ENCODE results near the gene SLC22A23.

The SLC22A23 gene

DNA sequence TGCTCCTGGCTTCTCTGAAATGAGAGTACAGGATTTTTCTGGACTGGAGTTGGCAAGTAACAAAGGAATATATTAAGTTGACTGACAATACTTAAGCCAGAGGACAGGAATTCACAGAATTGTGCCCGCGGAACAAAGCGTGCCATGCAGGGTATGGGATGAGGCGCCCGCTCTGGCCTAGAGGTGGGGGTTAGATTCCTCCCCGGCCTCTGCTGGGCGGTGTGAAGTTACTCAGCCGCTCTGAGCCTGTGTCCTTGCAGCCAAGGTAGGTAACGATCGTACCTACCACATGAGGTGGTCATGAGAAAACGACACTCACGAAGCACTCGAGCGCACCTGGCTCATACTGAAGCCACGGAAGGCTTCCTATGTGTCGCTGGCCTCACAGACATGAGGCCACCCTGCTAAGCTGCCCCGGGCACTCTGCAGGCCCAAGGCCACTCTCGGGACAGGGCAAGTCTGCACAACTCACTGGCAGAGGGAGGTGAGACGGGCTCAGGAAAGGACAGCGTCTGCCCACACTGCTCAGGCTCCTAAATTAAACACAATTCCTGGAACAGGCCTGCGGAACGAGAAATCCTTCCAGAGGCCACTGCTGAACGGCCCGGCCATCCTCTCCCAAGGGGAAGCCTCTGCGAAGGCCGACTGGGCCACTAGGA is 127.3 kb downstream of the SLC22A23 start:
- no peak for DNase-seq

DNA sequence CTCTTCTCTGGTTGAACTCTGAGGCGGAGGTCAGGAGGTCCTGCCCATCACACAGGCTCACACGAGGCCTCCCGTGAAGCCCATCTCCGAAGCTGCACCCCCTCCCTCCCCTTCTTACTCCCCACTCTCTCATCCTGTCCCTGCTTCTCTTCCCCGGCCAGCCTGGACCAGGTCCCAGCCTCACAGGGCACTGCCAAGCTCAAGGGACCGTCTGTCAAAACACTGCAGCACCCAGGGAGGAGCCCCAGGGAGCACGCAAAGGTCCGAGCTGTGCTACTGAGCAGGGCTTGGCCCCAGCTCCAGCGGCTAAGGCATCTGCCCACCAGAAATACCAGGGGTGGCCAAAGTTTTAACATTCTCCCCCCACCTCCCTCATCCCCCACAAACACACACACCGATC is 128.1 kb downstream of the SLC22A23 start:
- no peak for DNase-seq

DNA sequence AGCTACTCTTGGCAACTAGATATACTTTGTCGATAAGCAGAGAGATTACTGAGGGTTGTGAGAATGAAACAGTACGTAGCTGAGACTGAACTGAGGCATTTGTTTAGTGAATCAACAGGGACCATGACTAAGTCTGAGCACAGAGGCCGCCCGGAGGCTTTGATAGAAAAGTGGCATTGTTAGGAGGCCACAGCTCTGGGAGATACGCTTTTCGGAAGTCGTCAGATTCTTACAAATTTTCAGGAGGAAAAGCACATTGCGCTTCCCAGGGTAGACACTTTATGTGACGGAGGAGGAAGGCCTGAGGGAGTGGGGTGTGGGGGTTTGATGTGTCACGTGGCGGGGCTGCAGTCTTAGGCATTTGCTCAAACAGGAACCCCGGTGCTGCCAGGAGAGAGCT is 128.7 kb downstream of the SLC22A23 start:
- no peak for DNase-seq

DNA sequence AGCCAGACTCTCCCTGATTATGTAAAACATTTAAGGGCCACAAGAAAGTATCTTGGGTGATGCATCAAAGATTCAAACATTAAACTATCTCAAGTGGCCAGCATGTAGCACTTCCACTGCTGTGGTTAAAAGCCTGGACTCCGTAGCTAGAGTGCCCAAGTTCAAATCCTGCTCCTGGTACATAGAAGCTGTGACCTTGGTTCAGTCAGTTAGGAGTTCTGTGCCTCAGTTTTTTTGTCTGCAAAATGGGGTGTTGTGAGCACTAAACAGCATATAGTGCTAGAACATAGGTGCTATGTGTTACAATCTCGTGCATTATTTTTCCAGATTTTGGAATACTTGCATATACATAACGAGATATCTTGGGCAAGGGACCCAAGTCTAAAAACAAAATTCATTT is 129.4 kb downstream of the SLC22A23 start:
- DNase-seq, result no peak

DNA sequence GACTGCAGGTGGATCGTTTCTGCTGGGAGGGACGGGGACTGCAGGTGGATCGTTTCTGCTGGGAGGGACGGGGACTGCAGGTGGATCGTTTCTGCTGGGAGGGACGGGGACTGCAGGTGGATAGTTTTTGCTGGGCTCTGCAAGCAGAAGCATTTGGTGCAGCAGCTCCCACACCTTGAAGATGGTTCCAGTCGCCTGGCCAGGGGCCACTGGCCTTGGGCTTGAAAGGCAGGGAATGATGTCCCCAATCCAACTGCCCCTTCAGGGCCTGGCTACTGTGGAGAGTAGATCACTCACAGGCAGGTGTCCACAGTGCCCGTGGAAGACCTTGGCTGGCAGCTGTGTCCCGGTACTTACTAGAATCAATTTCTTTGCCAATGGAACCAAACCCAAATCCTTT is 129.9 kb downstream of the SLC22A23 start:
- no peak for DNase-seq

DNA sequence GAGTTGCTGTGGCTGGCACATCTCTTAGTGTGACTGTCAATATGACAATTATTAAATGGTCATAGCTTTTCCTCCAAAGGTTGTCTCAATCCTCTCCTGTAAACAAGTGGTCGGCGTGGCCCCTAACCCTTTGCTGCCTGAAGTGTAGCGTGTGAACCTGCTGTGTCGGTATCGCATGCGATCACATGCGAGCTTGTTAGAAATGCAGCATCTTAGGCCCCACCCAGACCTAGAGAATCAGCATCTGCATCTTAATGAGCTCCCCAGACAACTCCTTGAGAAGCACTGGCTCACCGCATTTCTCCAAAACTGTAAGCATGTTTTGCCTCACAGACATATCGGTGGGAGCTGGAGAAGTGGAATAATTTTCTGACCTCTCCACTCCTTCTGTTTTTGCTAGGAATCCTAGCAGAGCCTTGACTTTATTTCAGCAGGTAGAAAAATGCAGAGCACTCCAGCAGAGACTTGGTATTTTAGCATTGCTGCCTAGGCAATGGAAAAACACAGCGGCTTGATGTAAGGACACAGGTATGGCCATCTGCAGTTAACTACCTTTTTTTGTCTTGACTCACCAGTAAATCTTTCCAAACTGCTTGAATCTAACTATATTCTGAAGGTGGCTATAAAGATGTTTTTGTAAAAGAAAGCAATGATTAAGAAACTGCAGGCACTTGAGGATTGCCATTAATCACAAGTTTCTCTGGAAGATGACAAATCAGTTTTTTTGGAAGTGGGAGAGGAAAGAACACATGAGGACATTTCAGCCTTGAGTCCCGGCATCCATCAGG is 130.5 kb downstream of the SLC22A23 start:
- DNase-seq, result no peak

DNA sequence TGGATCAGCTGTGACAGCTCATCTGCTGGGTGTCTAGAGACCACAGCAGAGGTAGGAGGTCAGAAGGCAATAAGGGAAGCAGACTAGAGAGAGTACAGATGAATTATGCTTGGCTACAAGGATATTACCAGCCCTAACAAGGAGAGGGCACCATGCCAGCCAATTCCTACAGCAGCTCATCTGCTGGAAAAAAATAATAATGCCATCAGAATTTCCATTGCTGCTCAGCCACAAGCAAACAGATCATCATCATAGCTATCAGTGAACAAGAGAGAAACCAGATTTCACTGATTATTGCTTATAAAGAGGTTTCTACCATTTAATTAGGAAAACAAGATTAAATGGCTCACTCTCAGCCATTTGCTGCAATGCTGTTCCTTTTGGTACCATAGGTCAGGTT is 131.6 kb downstream of the SLC22A23 start:
- DNase-seq, result peak in 1 of 3 donors; percentile 27

DNA sequence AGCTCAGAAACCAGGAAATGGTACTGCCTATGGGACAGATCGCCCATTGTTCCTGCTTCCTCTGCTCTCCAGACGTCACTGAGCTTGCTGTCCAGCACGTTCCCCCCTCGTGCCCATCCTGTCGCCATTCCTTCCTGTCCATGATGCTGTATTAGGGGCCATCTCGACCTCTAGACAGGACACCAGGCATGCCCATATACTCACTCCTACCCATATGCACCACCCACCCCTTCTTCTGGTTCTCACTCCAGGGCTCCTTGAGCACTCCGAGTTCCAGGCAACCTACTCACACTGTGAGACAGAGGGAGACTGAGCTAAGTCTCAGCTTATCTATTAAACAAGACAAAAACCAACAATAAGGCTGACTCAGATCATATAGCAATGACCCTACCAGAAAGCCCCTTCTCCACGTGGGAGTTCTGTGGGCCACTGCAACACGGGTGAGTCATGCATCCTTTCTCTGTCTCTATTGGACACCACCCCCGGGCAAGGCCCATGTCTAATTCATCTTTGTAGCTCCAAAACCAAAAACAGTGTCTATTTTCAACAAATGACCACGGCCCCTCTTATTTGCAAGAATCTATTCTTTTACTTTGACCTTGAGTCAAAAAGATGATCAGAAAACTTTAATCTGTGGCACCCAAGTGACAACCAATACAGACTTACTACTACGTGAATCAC is 132.4 kb downstream of the SLC22A23 start:
- peak; percentile 93 to 96 (median 94) for DNase-seq

DNA sequence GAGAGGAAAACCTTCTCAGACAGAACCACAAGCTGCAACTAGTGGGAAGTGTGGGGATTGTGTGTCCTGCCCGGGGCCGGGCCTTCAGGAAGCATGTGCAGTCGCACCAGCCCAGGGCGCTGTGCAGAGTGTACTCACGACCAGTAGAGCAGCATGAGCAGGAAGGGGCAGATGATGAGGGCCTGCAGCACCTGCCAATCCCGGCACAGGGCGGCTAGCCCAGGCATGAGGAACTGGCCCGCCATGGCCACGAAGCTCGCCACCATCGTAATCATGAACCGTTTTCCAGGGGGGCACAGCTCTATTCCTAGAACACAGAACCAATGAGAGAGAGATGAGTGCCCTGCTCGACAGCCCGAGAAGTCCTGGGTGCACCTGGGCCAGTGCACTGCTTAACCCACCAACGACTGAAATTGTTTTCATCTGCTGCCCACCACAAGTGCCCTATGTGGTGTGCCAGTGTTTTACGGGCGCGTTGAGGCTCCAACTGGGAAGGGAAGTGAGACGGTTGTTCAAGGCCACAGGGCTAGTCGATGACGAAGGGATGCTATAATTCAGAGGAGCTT is 133.1 kb downstream of the SLC22A23 start:
- no peak for DNase-seq

DNA sequence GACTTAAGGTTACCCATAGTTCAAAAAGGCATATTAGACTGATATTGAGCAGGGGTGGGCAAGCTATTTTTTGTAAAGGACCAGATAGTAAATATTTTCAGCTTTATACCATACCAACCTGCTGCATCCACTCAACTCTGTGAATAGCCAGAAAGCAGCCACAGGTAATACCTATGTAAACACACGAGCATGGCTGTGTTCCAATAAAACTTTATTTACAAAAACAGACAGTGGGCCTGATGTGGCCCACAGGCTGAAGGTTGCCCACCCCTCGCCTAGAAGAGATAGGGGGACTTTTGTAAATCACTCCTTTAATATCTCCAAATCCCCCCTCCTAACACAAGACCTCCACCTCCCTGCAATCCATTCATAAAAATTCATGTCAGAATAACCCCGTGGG is 133.7 kb downstream of the SLC22A23 start:
- no peak for DNase-seq

DNA sequence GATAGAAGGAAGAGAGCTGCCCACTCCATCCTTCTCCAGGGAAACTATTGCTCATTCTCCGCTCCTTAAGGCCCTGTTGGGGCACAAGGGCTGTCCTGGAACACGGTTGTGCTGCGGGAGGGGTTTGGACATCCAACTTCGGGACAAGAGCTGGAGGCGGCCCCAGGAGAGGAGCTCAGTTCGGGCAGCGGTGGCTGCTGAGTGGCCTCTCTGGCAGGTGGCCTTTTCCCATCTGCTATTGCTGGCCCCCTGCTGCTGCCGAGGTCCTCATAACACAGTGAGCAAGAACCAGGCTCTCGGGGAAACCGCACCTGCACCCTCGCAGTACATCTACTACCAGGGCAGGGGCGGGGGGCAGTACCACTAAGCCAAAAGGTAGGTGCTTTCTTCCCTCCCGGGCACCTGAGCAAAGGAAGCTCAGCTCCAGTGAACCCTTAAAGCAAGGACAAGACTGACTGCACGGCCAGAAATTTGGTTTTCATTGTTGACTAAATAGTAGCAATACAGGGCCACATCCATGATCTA is 134.4 kb downstream of the SLC22A23 start:
- DNase-seq, result no peak

DNA sequence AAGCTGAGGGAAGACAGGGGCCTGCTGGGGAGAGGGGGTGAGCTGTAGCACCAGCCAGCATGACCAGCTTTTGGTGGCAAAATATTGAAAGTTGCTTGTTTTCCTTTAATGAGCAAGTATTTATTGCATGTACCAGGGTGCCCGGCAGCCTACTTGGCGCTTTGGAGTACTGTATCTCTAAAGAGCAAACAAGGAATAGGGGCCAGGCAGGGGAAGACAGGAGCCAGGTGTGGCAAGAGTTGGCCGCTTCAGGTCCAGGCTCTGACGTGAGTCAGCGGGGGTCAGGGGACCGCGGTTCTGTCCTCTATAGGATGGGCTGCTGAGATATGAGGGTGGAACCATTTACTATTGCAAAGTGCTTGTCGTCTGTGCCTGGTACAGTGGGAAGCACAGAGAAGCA is 135.0 kb downstream of the SLC22A23 start:
- no peak for DNase-seq

DNA sequence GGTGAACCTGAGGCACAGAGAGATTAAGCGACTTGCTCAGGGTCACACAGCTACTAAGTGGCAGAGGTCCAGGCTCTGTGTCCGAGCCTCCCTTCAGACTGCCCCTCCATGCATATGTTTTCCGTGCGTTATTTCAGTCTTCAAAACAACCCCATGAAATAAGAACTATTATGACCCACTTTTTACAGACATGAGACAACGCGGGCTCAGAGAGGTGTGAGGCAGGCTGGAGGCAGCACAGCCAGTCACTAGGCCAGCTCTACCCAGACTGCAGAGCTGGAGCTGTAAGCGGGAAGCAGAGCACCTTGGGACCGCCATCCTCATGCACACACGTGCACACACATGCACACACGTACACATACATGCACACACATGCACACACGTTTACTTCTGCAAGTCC is 135.8 kb downstream of the SLC22A23 start:
- no peak for DNase-seq

DNA sequence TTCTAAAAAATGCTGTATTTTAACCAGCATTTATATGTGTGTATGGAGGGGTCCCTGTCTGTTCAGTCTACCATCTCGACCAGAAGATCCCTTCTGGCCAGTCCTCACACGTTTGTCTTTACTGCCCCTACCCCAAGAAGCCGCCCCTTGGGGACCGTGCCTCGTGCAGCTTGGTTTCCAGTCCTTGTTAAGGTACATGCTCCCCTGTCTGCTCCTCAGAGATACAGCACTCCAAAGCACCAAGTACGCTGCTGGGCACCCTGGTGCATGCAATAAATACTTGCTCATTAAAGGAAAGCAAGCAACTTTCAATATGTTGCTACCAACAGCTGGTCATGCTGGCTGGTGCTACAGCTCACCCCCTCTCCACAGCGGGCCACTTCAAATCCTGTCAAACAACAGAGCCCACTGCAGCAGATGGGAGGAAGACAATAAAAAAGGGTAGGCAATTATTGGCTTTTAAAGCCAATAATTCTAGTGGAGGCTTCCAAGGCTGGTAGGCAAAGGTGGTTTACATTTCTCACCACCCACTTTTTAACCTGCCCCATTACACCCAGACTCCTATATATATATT is 136.5 kb downstream of the SLC22A23 start:
- DNase-seq, result no peak

DNA sequence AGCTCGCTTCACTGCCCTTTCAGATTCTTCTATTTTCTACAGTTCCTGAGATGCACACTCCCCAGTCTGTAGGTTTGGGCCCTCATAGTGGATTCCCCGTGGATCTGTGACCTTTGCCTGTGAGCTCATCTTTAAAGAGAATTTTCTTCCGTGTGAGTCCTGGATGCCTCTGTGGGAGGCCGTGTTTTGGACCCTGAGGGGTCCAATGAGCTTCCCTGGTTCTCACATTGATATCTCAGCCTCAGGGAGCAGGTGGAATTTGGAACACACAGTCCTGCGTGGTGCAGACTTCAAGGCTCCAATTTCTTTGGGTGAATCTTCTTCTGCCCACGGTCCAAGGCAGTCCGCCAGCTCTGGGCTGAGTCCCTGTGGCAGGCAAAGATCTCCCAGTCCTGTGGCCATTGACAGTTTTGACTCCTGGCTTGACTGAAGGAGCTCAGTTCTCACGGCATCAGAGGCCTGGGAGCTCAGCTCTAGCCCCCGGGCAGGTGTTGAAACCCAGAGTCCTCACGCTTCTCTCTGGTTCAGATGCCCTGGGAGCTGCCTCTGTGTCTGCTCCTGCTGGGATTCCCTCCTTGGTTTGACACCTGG is 137.1 kb downstream of the SLC22A23 start:
- no peak for DNase-seq

DNA sequence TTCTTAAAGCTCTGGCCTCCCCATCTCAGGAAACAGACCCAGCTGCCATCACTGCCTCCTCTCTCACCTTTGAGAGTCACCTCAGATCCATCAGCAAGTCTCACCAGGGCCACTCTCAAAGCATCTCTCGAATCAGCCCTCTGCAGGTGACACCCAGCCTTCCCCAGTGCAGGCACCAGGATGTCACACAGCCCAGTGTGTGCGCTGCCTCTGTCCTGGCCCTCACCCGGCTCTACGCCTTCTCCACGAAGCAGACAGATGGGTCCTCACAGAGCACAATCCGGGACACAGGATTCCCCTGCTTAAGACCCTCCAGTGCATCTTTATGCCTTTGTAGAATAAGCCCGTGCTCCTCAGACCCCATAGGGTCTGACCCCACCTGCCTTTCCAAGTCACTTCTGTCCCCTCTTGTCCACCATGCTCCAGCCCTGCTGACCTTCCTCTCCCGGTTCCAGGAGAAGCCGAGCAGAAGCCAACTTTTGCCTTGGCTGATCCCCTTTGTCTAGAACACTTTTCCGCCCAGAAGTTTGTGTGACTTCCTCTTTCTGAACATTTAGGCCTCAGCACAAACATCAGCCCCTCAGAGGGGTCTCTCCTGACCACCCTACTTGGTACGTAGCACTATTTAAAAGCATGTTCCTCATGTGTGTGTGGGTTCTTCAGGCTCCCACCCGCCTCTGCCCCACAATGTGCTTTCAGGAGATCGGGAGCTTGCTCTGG is 137.9 kb downstream of the SLC22A23 start:
- DNase-seq, result no peak

DNA sequence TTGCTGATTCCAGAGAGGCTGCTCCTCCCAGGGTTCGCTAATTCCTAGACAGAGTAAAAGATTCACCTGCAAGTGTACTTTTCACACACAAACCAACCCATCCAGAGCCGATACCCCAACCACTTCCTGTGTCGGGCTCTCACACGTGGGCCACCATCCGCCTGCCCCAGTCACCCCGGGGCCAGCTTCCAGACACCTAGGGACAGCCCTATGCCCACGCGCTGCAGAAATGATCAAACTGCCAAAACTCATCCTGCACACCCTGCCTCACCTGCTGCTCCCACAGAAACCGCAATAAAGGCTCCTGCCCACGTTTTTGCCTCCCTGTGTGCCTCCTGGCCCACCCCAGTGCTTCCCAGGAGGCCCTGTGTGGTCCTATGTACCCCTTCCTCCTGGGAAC is 138.6 kb downstream of the SLC22A23 start:
- no peak for DNase-seq

DNA sequence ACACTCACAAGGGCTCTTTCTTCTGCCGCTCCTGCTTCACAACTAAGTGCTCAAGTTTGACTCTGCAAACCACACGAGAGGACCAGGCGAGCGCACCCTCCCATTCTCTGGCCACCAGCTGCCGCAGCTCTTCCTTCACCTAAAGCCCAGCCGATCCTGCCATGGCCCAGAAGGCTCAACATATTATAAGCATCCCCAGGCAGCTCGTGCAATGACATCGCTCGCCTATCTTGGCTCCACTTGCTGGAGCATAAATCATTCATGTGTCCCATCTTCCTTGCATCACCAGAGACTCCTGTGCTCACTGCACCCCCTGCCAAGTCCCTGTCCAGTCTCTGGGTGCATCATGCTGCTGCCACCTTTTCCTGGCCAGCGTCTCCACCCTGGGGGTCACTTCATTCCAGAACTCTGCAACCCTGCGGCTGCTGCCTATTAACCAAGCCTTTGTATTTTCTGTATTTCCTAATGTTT is 139.1 kb downstream of the SLC22A23 start:
- DNase-seq, result no peak

DNA sequence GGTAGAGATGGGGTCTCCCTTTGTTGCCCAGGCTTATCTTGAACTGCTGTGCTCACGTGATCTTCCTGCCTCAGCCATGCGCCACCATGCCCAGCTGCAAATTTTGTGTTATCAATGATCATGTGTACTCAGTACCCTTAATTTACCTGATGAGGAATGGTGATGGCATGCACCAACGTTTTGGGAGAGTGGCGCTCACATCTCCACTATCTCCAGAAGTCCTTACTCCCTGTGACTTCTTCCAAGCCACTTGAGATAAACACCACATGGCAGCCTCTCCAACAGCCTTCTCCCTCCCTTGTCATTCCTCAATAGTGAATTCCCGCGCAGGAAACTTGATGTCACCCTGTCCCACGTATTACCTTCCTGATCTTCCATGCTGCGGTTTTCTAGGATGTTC is 140.0 kb downstream of the SLC22A23 start:
- no peak for DNase-seq

DNA sequence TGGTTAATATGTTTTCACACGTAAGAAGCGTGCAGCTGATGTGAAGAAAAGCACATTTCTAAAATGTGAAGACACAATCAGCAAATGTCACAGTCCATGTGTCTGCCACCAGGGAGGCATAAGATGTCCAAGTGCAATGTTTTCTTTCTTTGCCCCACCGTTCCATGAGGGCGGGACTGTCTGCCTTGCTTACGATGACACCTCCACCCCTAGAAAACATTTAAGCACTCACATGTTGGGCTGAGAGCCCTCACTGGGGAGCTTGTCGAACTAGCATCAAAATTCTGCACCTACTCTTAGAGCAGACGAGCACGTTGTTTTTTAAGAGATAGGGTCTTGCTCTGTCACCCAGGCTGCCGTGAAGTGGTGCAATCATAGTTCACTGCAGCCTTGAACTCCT is 140.5 kb downstream of the SLC22A23 start:
- DNase-seq, result no peak

DNA sequence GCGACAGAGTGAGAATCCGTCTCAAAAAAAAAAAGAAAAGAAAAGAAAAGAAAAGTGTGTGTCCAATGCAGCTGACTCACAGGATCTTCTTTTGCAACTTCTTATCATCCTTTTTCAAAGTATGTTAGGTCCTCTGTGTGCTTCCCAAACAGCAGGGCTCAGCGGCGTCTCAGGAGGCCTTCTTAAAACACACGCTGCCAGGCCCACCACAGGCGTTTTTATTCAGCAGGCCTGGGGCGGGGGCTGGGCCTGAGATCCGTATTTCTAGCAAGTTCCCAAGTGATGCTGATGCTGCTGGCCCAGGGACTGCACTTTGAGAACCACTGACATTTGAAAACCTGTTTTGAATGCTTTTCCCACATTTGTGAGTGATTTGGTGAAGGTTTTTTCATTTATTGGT is 141.0 kb downstream of the SLC22A23 start:
- DNase-seq, result no peak

All from suppressor macrophage treated with lipopolysaccharide for 1 hour (primary cell).